Measurements from ENCODE around the gene CREB3L2.

- no peak for TF ChIP-seq POLR2AphosphoS5 (IDR thresholded peaks at IDR 0.05; ENCODE audit: low read depth, low read length)
- TF ChIP-seq TAF1 (IDR thresholded peaks at IDR 0.05; ENCODE audit: borderline replicate concordance, low read depth, low read length): no peak
These were observed 32.1 kb downstream of the CREB3L2 start for GRCh38 chr7:137969828-137970227.

Data from SK-N-SH (cell line).